ENCODE measurements around the gene NCAM2. TPM values are rescaled to one million over a fixed set of nuclear protein-coding genes. Genes with fewer than 3 reads are reported as not detected.

The NCAM2 gene
- 2.4 and 3.4 TPM in 2 replicates for total RNA-seq

DNA sequence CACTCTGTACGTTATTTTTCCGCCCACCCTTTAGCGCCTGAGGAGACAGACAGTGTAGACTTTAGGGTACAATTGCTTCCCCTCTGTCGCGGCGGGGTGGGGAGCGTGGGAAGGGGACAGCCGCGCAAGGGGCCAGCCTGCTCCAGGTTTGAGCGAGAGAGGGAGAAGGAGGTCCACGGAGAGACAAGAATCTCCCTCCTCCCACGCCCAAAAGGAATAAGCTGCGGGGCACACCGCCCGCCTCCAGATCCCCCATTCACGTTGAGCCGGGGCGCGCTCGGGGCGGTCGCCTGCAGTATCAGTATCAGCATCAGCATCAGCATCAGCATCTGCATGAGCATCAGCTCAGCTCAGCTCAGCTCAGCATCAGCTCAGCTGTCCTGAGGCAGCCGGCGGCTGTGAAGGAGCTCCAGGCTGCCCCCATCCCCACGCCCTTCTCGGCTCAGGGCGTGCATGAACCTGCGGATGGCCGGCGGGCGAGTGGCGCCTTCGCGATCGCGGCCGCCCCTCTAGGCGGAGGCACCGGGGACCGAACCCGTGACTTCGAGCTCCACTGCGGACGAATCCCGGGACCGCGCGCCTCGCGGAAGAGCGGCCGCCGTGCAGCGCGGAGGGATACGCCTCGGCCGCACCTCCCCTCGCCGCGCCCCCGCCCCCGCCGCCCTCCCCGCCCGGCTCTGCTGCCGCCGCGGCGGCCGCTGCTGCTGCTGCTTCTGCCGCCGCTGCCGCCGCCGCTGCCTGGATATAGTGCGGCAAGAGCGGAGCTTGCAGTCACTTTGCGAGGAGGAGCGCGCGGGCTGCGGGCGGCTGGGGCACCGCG is at the start of gene NCAM2:
NCAM2 (plus strand) TSS at position 774 of the 820 bp plus-strand sequence.

Data from cardiac atrium fibroblast (primary cell).